ENCODE results near the gene APAF1.

APAF1 gene

DNA sequence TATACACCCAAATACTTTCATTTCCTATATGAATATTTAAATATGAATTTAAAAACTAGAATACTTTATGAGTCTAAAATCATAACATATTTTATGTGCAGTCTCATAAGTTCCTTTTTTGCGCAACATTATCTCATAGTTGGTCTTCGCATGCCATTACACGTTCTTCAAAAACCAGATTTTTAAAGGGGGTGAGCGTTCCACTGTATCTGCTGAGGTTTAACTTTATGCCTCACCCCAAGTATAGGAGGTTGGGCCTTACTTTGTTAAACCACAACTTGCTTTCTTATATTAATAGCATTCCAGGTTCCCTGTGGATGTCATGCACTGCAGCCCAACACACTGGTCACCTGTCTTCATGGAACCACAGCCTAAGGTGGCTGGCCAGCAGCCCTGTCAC is 118.6 kb downstream of the APAF1 start:
- DNase-seq (ENCODE audit: low spot score) = no peak

- no peak for DNase-seq (ENCODE audit: low spot score)
Measured at GRCh38 chr12:98767248-98767647, 122.2 kb downstream of the APAF1 start.

- no peak for DNase-seq (ENCODE audit: low spot score)
Measured at GRCh38 chr12:98769068-98769467, 124.0 kb downstream of the APAF1 start.

GRCh38 chr12:98770230-98770629 is 125.1 kb downstream of the APAF1 start:
- no peak for DNase-seq (ENCODE audit: low spot score)

DNA sequence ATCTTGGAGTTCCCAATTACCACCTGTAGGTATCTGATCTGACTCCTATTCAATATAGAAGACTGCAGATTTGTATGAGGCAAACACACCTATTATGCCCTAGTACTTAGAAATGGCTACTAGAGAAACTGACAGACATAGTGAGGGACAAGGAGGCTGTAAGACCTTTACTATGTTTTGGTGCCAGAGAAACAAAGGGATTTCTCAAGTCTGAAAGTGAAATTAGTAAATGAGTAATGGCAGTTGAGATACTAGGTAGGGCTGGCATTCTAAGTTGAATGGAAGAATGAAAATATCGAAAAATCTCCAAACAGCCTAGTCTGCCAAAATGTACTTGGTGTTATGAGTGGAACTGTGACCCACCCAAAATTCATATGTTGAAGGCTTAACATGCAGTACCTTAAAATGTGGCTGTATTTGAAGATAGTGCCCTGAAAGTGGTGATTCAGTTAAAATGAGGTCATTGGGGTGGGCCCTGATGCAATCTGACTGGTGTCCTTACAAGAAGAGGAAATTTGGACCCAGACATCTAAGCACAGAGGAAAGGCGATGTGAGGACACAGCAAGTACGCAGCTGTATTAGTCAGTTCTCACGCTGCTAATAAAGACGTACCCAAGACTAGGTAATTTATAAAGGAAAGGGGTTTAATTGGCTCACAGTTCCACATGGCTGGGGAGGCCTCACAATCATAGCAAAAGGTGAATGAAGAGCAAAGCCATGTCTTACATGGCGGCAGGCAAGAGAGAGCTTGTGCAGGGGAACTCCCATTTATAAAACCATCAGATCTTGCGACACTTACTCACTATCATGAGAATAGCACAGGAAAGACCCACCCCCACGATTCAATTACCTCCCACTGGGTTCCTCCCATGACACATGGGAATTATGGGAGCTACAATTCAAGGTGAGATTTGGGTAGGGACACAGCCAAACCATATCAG is 127.0 kb downstream of the APAF1 start:
- no peak for DNase-seq (ENCODE audit: low spot score)

DNA sequence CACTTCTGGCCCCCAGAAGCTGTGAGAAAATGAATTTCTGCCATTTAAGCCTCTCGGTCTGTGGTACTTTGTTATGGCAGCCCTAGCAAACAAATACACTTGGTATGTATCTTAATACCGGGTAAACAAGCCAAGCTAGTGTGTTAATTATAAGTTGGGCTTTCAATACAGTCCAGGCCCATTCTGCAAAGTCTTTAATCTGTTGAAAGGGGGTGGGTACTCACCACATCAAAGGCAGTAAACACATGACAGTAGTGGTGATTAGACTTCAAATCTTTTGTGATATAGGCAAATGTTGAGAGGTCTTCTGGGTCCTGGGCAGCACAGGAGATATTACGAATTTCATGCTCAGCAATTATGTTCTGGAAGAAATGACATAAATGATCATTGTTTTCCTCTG is 127.7 kb downstream of the APAF1 start:
- DNase-seq (ENCODE audit: low spot score) = no peak

DNA sequence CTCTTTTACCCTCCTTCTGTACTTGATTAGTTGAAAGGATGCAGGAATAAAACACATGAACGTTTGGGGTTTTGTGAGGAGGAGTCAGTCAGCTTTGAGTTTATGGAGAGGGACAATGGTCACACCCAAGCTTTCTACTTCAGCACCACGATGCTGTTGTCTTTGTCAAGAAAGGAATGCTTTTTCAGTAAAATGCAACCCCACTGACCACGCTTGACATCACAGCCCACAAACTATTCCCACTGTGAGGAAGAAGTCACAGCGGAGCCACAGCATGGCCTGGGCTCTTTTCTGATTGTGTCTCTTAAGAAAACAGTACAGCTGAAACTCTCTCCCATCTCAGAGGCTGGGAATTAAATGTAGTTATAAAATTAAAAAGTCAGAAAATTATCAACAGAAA is 135.2 kb downstream of the APAF1 start:
- DNase-seq (ENCODE audit: low spot score) = no peak

GRCh38 chr12:98783420-98783819 is 138.3 kb downstream of the APAF1 start:
- no peak for DNase-seq (ENCODE audit: low spot score)

All from AG08396 (cell line).